GM20431 (cell line): ENCODE data around the gene RCHY1.
"Not testable (repeated sequence)": the region's sequence is repeated elsewhere in the genome, so short reads cannot be mapped to it uniquely, and the experiment has no call there.

ENCODE experiments used
- in situ Hi-C: fragments of 300-500 bp; cut with MseI, MboI; formaldehyde crosslinking; loops from one replicate; pipeline ENCODE4 v1.15.0; 2020; ENCODE audit warnings: low sequenced_read_pairs; ENCODE audit not compliant: unreplicated experiment

Gene RCHY1

GRCh38 chr4:75519452-75519851, 5.2 kb upstream of the RCHY1 start:
- in situ Hi-C loops: not testable (repeated sequence)

- in situ Hi-C loops: no loop called here
Observed at GRCh38 chr4:75516144-75516543, 1.9 kb upstream of the RCHY1 start.

GRCh38 chr4:75514949-75515612, 878 bp upstream of the RCHY1 start:
- in situ Hi-C loops: no loop called here

- in situ Hi-C loops: no loop called here
Observed at GRCh38 chr4:75513526-75514130, 575 bp downstream of the RCHY1 start.

GRCh38 chr4:75512386-75513211, 1.6 kb downstream of the RCHY1 start:
- in situ Hi-C loops: no loop called here

- in situ Hi-C loops: no loop called here
Observed at GRCh38 chr4:75511841-75512240, 2.4 kb downstream of the RCHY1 start.

- in situ Hi-C loops: not testable (repeated sequence)
Observed at GRCh38 chr4:75509592-75509991, 4.6 kb downstream of the RCHY1 start.

- in situ Hi-C loops: no loop called here
Observed at GRCh38 chr4:75505630-75506029, 8.6 kb downstream of the RCHY1 start.

- in situ Hi-C loops: no loop called here
Observed at GRCh38 chr4:75502671-75503070, 11.5 kb downstream of the RCHY1 start.

- in situ Hi-C loops: no loop called here
Observed at GRCh38 chr4:75499900-75500299, 14.3 kb downstream of the RCHY1 start.

- in situ Hi-C loops: no loop called here
Observed at GRCh38 chr4:75498041-75498440, 16.2 kb downstream of the RCHY1 start.

- in situ Hi-C loops: no loop called here
Observed at GRCh38 chr4:75497133-75497532, 17.1 kb downstream of the RCHY1 start.

- in situ Hi-C loops: no loop called here
Observed at GRCh38 chr4:75496406-75496805, 17.8 kb downstream of the RCHY1 start.

GRCh38 chr4:75495476-75495875, 18.7 kb downstream of the RCHY1 start:
- in situ Hi-C loops: no loop called here

- in situ Hi-C loops: no loop called here
Observed at GRCh38 chr4:75494563-75494962, 19.6 kb downstream of the RCHY1 start.

GRCh38 chr4:75490155-75490554, 24.0 kb downstream of the RCHY1 start:
- in situ Hi-C loops: no loop called here

GRCh38 chr4:75484190-75484589, 30.0 kb downstream of the RCHY1 start:
- in situ Hi-C loops: no loop called here

- in situ Hi-C loops: no loop called here
Observed at GRCh38 chr4:75477201-75477600, 37.0 kb downstream of the RCHY1 start.

- in situ Hi-C loops: no loop called here
Observed at GRCh38 chr4:75470738-75471137, 43.5 kb downstream of the RCHY1 start.

GRCh38 chr4:75469896-75470295, 44.3 kb downstream of the RCHY1 start:
- in situ Hi-C loops: no loop called here

- in situ Hi-C loops: no loop called here
Observed at GRCh38 chr4:75457365-75457764, 56.8 kb downstream of the RCHY1 start.
